Measurements from ENCODE around the gene REN.

REN gene

GRCh38 chr1:204106825-204107224, 59.3 kb downstream of the REN start:
- DNase-seq = no peak

- no peak for DNase-seq
These were observed 61.0 kb downstream of the REN start for GRCh38 chr1:204105131-204105515.
